Stimulated activated CD4-positive, alpha-beta T cell treated with anti-CD3 and anti-CD28 coated beads, Interleukin-15, amount 100 ng/mL, for 1 hour (primary cell): Measurements from ENCODE around the gene FGF12.

ENCODE experiments used
- DNase-seq, 2 donors: peaks; one replicate each; pipeline ENCODE4 v3.0.0-alpha.2; 2020; ENCODE audit warnings: low read depth in 1 of 2, low spot score in 1 of 2

The FGF12 gene

GRCh38 chr3:192277477-192277876 is 449.9 kb downstream of the FGF12 start:
- no peak for DNase-seq

- DNase-seq = no peak
These were observed 451.5 kb downstream of the FGF12 start for GRCh38 chr3:192275741-192276355.

GRCh38 chr3:192273697-192274010 is 453.7 kb downstream of the FGF12 start:
- DNase-seq = no peak

DNA sequence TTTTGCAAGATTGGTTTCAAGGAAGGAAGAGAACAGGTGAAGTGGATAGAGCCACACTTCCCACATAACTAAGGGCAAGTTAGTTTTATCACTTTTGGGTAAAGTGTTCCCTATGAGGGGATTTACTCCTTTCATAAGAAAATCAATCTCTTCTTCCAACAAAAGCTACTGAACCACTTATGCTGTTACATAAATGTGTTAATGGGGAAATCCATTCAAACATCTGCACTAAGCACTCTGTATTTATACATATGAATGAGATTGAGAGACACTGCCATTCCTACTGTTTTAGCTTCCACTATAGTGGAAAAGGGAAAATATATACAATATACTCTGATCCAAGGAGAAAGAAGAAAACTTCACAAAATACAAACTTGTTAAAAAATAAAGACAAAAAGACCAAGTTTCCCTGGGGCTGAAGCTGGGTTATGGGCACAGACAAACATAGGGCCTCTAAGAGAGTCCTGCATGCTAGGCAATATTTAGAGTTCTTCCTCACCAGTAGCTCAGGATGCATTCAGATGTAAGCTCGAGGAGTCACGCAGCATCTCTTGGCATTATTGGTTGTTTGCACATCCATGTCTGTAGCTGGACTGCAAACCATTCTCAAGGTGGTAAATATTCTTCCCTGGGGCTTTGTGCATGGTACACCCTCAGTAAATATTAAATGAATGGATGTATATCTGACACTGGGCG is 454.2 kb downstream of the FGF12 start:
- DNase-seq = no peak

GRCh38 chr3:192262001-192262400 is 465.3 kb downstream of the FGF12 start:
- DNase-seq = no peak

DNA sequence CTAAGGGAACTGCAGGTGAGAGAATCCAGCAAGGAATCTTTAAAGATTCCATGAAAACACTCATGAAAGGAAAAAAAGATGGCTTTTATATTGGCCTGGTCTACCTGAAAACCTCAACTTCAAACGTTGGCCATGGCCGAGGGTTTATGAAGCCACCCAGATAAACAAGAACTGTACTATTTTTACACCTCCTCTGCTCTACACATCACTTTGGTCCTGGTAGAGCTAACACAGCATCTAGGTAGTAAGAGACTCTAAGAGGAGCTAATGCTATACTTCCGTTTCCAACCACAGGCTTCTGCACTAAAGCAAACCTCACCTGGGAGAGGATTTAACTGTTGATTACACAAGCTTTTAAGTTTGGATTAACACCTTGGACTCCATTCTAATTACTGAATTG is 466.2 kb downstream of the FGF12 start:
- no peak for DNase-seq

GRCh38 chr3:192260116-192261010 is 467.0 kb downstream of the FGF12 start:
- no peak for DNase-seq

DNA sequence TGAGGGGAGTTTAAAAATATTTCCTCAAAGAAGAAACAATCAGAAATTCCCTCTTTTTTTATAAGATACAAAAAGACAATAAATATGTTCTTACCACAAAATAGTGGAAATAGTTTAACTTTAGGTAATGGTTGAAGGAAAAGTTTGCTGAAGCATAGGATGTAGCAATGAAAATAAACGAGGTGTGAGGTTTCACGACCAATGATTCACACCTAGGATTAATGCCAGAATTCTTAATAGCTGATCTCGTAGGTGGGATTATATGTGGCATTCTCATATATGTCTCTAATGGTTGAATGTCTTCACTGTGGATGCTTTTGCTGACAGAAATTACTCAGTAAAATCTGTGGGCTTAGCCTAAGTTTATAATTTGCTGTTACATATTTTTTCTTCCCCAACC is 467.7 kb downstream of the FGF12 start:
- no peak for DNase-seq

DNA sequence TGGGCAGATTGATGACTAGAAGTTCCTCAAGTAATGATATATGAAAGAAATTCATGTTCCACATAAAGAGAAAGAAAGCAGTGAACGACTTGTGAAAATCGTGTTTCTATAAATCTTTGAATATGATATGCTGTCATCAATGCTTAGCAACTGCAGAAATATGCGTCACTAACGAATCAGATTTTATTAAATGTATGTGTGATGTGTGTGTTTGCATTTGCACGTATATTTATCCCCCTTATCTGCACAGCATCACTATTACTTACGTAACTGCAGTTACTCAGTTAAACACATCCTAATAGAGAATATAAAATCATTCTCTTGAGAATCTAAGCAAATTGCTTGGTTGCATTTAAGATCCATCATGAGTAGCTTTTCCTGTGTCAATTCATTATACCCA is 468.6 kb downstream of the FGF12 start:
- no peak for DNase-seq

DNA sequence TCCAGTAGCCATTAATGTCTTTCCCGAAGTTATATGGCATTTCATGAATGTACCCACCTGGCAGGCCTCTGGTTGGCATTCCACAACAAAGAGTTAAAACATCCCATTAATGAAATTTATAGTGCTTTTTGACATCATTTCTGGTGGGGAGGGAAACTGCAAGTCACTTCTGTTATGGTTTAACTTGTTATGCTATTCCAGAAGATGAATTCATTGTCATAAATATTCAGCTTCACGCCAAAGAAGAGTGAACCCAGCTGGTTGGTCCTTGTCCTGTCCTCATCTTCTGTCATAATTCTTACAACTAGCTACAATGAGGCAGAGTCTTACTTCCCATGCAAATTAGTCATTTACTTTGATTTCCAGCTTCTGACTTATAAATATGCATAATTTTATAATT is 471.5 kb downstream of the FGF12 start:
- DNase-seq = no peak

DNA sequence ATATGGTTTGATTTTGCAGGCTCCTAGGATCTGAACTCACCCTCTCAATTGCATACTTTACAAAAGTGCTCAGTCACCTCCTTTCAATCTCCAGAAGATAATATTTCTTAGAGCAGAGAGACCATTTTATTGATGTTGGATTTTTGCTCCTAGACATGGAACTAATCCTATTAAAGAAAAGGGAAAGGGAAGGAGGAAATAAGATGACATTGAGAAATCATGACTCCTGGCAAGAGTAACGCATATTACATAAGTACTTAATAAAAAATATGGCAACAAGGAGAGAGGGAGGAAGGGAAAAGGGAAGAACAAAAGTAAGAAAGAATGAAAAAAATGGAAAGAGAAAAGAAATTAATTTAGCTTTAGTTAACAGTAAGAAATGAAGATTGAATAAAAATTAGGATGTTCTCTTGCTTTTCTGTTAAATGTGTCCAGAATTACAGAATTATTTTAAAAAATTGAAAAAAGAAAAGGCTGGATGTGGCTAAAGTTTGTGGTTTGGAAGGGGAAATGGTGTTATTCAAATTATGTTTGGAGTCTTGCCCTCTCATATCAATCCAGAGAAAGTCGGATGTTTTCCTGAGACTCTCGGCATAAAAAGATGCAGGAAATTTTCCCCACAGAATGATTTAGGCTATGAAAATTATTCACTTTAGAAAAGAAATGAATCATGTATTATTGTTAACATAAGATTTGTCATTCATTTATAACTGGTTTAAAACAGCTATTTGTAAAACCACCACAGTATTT is 474.0 kb downstream of the FGF12 start:
- DNase-seq = no peak

DNA sequence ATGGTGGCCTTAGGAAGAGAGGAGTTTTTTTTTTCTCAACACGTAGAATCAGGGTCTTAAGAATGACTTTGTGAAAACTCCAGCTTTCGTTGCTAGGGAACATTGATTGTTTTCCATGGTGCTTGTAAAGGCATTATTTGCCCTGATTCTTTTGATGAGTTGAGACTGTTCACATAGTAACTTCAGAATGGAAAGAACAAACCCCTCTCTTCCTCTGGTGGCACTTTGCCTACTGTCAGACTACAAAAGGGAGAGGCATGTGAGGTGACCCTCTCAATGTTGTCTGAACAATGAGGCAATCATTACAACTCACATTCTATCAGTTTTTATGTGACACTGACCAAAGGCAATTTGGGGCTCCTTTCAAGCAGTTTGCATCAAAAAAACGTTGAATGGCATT is 477.8 kb downstream of the FGF12 start:
- no peak for DNase-seq

GRCh38 chr3:192246847-192247559 is 480.3 kb downstream of the FGF12 start:
- no peak for DNase-seq

- DNase-seq = no peak
These were observed 482.8 kb downstream of the FGF12 start for GRCh38 chr3:192244591-192244990.

- no peak for DNase-seq
These were observed 487.4 kb downstream of the FGF12 start for GRCh38 chr3:192239956-192240355.

DNA sequence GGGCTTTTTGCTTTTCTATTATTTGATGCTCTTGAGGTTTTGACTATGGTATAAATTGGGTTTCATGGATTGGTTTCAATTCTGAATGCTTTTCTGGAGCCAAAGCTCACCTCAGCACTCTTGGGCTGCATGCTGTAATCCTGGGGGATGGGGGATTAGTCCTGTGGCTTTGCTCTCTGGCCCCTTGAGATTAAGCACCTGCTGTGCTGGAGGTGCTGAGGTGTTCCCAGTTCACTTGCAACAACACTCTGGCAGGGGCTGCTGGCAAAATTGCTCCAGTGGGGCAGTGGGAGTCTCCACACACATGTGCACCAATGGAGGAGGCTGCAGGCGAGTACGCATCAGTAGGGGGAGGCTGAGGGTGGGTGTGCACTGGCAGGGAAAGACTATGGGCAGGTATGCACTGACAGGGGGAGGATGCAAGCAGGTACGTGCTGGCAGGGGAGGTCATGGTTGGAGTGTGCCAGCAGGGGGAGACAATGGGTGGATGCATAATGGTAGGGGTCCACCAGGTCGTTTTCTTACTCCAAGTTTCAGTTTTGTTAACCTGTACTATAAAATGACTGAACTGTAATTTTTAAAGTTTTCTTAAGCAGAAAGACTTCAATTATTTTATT is 489.2 kb downstream of the FGF12 start:
- no peak for DNase-seq

DNA sequence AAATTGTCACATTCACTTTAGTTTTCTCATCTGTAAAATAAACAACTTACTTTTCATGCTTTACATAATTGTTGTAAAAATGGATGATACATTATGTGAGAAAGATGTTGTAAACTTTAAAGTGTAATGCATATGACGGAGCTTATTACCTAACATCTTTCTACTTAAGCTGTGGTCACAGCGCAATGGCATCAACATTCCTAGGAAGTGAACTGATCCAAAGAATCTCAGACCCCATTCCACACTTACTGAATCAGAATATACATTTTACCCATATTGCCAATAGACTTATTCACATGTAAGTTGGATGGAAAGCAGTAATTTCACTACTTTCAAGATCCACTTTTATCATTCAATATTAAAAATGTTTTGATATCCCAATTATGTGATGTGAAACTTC is 497.5 kb downstream of the FGF12 start:
- no peak for DNase-seq

DNA sequence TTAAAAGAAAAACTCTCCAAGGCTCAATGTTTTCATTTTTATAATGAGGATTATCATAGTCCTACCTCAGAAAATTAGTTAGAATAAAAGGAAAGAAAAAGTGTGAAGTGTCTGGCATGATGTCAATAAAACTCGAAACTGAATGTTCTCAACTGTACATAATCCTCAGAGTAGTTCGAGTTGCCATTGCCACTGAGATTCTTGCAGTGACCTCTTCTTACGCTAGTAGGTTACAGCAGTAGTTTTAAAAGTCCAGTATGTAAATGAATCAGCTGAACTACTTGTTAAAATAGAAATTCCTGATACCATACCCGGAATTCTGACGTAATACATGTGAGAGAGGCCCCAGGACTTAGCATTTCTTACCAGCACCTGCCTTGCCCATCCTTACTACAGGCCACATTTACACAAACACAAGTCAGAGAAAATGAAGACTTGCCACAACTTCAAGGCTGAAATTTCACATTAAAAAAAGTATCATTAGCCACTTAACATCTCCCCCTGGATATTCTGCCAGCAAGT is 502.6 kb downstream of the FGF12 start:
- DNase-seq = no peak

DNA sequence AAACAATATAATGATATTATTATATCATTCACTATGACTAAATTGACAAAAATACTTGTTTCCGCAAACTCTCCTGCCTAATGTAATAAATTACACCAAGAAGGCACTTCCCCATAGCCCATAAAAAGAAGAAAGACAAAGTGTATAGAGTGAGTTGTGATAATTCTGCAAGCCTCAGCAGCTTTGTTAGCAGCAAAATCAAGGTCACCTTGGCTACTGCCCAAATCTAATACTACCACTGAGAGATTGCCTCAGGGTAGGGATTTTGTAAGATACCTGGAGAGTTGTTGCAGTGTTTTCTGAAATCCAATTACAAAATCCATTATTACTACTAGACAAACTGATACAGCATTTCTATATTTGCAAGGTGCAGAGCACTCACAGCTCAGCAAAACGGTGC is 503.5 kb downstream of the FGF12 start:
- DNase-seq = no peak

- DNase-seq = no peak
These were observed 506.4 kb downstream of the FGF12 start for GRCh38 chr3:192220915-192221314.
